ENCODE measurements around the gene MED13L. TPM values are rescaled to one million over a fixed set of nuclear protein-coding genes. Genes with fewer than 3 reads are reported as not detected.

The MED13L gene
- total RNA-seq, 1 donor: 180 TPM

DNA sequence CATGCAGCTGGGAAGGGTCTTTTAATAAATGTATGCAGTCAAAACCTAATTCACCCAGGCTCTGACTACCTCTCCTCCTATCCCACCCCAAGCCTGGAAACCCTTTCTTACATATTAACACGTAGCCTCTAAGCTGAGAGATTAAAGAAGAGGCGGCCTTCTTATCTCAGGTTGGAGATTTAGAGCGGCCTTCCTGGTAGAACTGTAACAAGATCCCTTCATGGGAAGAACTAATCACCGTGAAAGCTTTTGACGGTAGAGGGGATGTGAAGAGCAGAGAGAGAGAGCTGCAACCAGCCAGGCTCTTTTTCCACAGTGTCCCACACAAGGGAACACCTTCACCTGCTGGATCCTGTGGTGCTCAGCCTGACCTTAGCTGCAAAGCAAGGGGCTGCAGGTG is 367.4 kb downstream of the MED13L start:
- TF ChIP-seq, protein P1, sequence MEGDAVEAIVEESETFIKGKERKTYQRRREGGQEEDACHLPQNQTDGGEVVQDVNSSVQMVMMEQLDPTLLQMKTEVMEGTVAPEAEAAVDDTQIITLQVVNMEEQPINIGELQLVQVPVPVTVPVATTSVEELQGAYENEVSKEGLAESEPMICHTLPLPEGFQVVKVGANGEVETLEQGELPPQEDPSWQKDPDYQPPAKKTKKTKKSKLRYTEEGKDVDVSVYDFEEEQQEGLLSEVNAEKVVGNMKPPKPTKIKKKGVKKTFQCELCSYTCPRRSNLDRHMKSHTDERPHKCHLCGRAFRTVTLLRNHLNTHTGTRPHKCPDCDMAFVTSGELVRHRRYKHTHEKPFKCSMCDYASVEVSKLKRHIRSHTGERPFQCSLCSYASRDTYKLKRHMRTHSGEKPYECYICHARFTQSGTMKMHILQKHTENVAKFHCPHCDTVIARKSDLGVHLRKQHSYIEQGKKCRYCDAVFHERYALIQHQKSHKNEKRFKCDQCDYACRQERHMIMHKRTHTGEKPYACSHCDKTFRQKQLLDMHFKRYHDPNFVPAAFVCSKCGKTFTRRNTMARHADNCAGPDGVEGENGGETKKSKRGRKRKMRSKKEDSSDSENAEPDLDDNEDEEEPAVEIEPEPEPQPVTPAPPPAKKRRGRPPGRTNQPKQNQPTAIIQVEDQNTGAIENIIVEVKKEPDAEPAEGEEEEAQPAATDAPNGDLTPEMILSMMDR (IDR thresholded peaks at IDR 0.05; ENCODE audit: insufficient read depth, low read length): no peak
- no peak for DNase-seq (ENCODE audit: low read depth)

More for the DNA sequence above, 367.4 kb downstream of the MED13L start:
- no peak overlapping the region for H3K4me3 ChIP-seq (ENCODE audit: low read depth, low read length)

Small RNAs within 50 kb of the gene (small RNA-seq; reads per million reads assigned to genes)
- not detected for gene MIR620
- gene RNU6-1188P: not detected
- gene SNRPGP18: not detected

Measured in fibroblast of the aortic adventitia (primary cell).